Stimulated activated naive CD8-positive, alpha-beta T cell treated with anti-CD3 and anti-CD28 coated beads, Interleukin-15, Interleukin-2, amounts not matched to agents 100 ng/mL and 50 ng/mL, for 24 hours (primary cell): ENCODE results near the gene RPS10.

Experiments
- H3K27ac Mint-ChIP-seq: one replicate; pipeline ENCODE4 v1.8.0; 2021; ENCODE audit warnings: mild to moderate bottlenecking, mixed read lengths
- H3K27me3 Mint-ChIP-seq: one replicate; pipeline ENCODE4 v1.8.0; 2021; ENCODE audit warnings: mixed read lengths
- H3K36me3 Mint-ChIP-seq: one replicate; pipeline ENCODE4 v1.8.0; 2021; ENCODE audit warnings: low read depth, mixed read lengths
- H3K4me1 Mint-ChIP-seq: one replicate; pipeline ENCODE4 v1.8.0; 2021; ENCODE audit warnings: low read depth, mixed read lengths
- H3K4me3 Mint-ChIP-seq: one replicate; pipeline ENCODE4 v1.8.0; 2021; ENCODE audit warnings: mild to moderate bottlenecking, mixed read lengths
- H3K9me3 Mint-ChIP-seq: one replicate; pipeline ENCODE4 v1.8.0; 2021; ENCODE audit warnings: mixed read lengths

RPS10 gene

DNA sequence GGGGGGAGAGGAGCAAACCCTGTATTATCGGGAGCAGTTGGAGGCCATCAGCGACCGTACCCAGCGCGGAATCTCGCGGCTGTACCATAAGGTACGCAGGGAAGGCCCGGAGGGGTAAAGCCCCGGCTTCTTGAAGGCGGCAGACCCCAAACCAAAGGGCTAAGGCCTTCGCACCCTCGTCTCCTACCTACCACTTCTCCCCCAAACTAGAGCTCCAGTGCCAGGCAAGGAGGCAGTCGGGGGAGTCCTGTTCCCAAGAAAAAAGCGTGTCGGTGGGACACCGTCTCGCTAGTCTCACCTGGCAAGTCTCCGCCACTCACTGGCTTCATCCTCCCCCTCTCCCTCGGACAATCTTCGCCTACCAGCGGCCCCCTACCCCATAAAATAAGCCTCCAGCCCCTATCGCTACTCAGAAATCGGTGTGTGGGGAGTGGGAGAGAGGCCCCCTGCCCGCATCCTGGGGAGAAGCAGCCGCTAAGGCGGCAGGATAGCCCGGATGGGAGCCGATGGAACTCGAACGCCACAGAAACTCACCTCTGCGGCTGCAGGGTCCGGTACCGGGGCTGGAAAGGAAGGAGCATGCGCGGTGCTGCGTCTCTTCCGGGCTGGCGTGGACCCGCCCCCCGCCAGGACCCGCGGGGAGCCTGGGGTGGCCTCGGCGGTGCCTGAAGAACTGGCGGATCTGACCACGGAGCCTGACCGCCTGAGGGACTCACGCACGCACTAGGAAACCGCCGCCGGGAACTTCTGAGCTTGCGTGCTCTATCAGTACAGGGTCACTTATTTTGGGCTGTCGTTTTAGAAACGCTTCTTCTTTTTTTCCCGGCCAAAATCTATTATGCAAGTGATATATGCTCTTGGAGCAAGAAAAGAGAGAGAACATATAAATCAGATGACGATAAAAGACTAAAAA lies at the start of gene RPS10:
TSS of gene RPS10 (minus strand) at position 572 of the 913 bp plus-strand sequence. CDS start 848 bp downstream, outside the sequence.
- Mint-ChIP-seq H3K36me3 (peaks cover 50% of the 10 kb centered on the region), H3K27ac (peak within 1 kb of the TSS; percentile 100), H3K4me3 (peak within 1 kb of the TSS; percentile 98), H3K4me1 (peaks cover 44% of the 10 kb centered on the region), H3K27me3 (no peaks in the 10 kb centered on the region), H3K9me3 (no peaks in the 10 kb centered on the region)

GRCh38 chr6:34475238-34475682 lies 49.4 kb upstream of the RPS10 start:
- H3K27ac Mint-ChIP-seq: no peak overlapping the region
- no peaks in the 10 kb centered on the region for H3K9me3 Mint-ChIP-seq
- no peaks in the 10 kb centered on the region for H3K4me1 Mint-ChIP-seq
- no peaks in the 10 kb centered on the region for H3K36me3 Mint-ChIP-seq
- H3K4me3 Mint-ChIP-seq: no peak overlapping the region
- no peaks in the 10 kb centered on the region for H3K27me3 Mint-ChIP-seq

GRCh38 chr6:34474754-34475153 lies 48.9 kb upstream of the RPS10 start:
- Mint-ChIP-seq H3K4me1 (no peaks in the 10 kb centered on the region), H3K27me3 (no peaks in the 10 kb centered on the region), H3K4me3 (no peak overlapping the region), H3K9me3 (no peaks in the 10 kb centered on the region), H3K27ac (no peak overlapping the region), H3K36me3 (no peaks in the 10 kb centered on the region)

DNA sequence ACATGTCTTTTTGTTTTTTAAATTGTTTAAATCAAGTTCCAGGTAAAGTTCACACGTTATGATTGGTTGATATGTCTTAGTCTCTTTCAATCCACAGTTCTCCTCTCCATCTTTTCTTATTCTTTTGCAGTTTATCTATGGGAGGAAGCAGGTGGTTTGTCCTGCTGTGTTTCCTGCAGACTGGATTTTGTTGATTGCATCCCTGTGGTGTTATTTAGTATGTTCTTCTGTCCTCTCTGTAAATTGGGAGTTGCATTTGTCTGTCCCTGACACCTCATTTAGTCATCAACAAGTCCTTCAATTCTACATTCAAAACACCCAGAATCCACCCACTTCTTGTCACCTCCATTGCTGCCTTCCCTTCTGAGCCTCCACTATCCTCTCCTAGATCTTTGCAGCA lies 48.1 kb upstream of the RPS10 start:
- H3K27me3 Mint-ChIP-seq: no peaks in the 10 kb centered on the region
- no peak overlapping the region for H3K4me3 Mint-ChIP-seq
- H3K4me1 Mint-ChIP-seq: no peaks in the 10 kb centered on the region
- no peaks in the 10 kb centered on the region for H3K36me3 Mint-ChIP-seq
- no peak overlapping the region for H3K27ac Mint-ChIP-seq
- no peaks in the 10 kb centered on the region for H3K9me3 Mint-ChIP-seq

GRCh38 chr6:34472425-34472824 lies 46.6 kb upstream of the RPS10 start:
- no peaks in the 10 kb centered on the region for H3K27me3 Mint-ChIP-seq
- no peak overlapping the region for H3K4me3 Mint-ChIP-seq
- H3K4me1 Mint-ChIP-seq: no peaks in the 10 kb centered on the region
- no peaks in the 10 kb centered on the region for H3K9me3 Mint-ChIP-seq
- no peak overlapping the region for H3K27ac Mint-ChIP-seq
- no peaks in the 10 kb centered on the region for H3K36me3 Mint-ChIP-seq

GRCh38 chr6:34469499-34469898 lies 43.6 kb upstream of the RPS10 start:
- Mint-ChIP-seq H3K27me3 (peaks cover 9% of the 10 kb centered on the region), H3K9me3 (no peaks in the 10 kb centered on the region), H3K36me3 (no peaks in the 10 kb centered on the region)

DNA sequence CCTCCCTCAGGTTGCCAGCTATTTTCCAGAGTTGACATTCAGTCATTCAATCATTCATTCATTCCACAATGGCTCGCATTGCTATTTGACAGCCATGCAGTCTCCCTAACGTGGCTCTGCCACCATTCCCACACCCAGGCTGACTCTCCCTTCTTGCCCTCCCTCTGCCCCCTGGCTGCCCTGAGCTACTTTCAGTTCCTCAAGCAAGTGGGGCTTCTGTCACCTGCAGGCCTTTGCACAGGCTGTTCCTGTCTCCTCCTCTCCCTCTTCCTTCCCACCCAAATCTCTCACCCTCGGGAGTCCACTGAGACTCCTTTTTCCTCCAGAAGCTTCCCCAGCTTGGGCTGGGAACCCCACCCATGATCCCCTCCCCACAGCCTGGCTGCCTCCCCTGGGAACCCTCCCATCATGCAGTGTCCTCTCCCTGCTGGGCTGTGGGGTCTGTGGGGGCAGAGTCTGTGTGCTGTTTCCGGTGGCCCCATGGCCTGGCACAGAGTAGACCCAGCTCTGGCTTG lies 42.6 kb upstream of the RPS10 start:
- Mint-ChIP-seq H3K36me3 (no peaks in the 10 kb centered on the region), H3K27ac (no peak overlapping the region), H3K4me1 (peaks cover 7% of the 10 kb centered on the region), H3K9me3 (no peaks in the 10 kb centered on the region), H3K4me3 (no peak overlapping the region), H3K27me3 (peaks cover 15% of the 10 kb centered on the region)

More at GRCh38 chr6:34469499-34469898, 43.6 kb upstream of the RPS10 start:
- Mint-ChIP-seq H3K4me3 (no peak overlapping the region), H3K27ac (no peak overlapping the region), H3K4me1 (peaks cover 7% of the 10 kb centered on the region)

- Mint-ChIP-seq H3K4me3 (no peak overlapping the region), H3K36me3 (no peaks in the 10 kb centered on the region), H3K9me3 (no peaks in the 10 kb centered on the region), H3K27me3 (peaks cover 19% of the 10 kb centered on the region), H3K4me1 (peaks cover 7% of the 10 kb centered on the region), H3K27ac (no peak overlapping the region)
Measured at GRCh38 chr6:34466242-34467185, 40.6 kb upstream of the RPS10 start.

DNA sequence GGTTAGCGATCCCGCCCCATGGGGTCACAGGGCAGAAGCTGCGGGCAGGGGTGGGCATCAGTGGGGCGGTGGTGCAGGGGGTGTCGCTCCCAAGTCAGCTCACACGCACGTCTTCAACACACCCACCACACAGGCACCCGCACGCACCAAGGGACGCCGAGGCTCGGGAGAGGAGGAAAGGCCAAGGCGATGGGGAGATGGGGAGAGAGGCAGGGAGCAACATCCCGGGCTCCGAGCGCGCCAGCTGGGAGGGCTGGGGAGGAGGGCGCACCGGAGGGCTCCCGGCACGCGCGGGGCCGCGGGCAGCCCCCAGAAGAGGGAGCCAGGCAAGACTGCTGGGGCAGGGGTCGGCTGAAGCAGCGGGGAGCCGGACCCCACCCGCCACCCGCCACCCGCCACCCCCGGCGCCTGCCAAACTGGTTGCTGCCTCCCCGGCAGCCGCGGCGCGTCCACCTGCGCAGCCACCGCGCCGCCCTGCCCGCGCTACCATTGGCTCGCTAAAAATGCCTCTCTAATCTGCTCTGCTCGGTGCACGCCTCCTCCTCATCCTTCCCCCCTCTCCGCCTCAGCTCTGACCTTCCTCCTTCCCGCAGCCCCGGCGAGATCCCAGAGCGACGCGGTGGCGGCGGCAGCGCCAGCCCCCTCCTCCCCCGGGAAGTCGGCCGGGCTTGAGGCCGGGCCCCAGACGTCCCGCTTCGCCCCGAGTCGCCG lies 39.8 kb upstream of the RPS10 start, which contains the start of gene PACSIN1:
TSS of gene PACSIN1 (plus strand) at position 546 of the 711 bp plus-strand sequence. CDS start 60,230 bp downstream, outside the sequence.
- no peak within 1 kb of the TSS for H3K27ac Mint-ChIP-seq
- no peaks in the 10 kb centered on the region for H3K9me3 Mint-ChIP-seq
- no peaks in the 10 kb centered on the region for H3K36me3 Mint-ChIP-seq

GRCh38 chr6:34463849-34464248 lies 38.0 kb upstream of the RPS10 start:
- Mint-ChIP-seq H3K4me1 (peaks cover 7% of the 10 kb centered on the region), H3K36me3 (no peaks in the 10 kb centered on the region), H3K4me3 (no peak overlapping the region), H3K9me3 (no peaks in the 10 kb centered on the region), H3K27ac (no peak overlapping the region), H3K27me3 (peaks cover 19% of the 10 kb centered on the region)

More for the DNA sequence above, 39.8 kb upstream of the RPS10 start, which contains the start of gene PACSIN1:
- Mint-ChIP-seq H3K27me3 (peaks cover 19% of the 10 kb centered on the region), H3K4me1 (peaks cover 7% of the 10 kb centered on the region), H3K4me3 (peak within 1 kb of the TSS; percentile 59)

DNA sequence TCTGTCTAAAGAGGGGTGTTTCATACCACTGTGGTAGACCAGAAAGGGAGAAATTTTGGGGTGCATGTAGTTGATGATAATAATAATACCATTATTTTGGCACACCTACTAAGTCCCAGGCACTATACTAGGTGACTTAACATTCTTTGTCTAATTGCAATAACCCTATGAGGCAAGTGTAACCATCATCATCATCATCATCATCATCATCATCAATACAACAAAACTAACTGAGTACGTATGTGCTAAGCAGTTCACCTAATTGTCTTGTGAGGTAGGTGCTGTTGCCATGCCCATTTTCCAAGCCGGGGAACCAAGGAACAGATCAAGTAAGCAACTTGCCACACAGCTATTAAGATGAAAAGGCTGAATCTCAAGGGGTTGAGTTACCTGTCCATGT lies 37.4 kb upstream of the RPS10 start:
- no peak overlapping the region for H3K27ac Mint-ChIP-seq
- no peak overlapping the region for H3K4me3 Mint-ChIP-seq
- peaks cover 19% of the 10 kb centered on the region for H3K27me3 Mint-ChIP-seq
- H3K9me3 Mint-ChIP-seq: no peaks in the 10 kb centered on the region
- peaks cover 7% of the 10 kb centered on the region for H3K4me1 Mint-ChIP-seq
- no peaks in the 10 kb centered on the region for H3K36me3 Mint-ChIP-seq

- Mint-ChIP-seq H3K36me3 (no peaks in the 10 kb centered on the region), H3K27me3 (peaks cover 19% of the 10 kb centered on the region), H3K27ac (no peak overlapping the region), H3K9me3 (no peaks in the 10 kb centered on the region), H3K4me3 (no peak overlapping the region), H3K4me1 (peaks cover 7% of the 10 kb centered on the region)
Measured at GRCh38 chr6:34462551-34462971, 36.7 kb upstream of the RPS10 start.

DNA sequence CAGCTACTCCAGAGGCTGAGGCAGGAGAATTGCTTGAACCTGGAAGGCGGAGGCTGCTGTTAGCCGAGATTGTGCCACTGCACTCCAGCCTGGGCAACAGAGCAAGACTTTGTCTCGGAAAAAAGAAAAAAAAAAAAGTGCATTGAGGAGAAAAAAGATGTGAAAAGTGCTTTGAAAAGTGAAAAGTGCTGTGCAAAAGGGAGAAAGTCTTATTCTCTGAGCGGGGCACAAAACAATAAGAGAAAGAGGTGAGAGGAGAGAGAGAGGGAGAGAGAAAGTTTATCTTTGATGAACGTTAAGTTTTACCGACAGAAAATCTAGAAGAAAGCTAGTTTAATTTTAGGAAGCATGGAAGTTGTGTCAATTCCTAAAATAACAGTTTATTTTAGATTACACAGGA lies 36.1 kb upstream of the RPS10 start:
- Mint-ChIP-seq H3K36me3 (no peaks in the 10 kb centered on the region), H3K4me3 (no peak overlapping the region), H3K27ac (no peak overlapping the region), H3K4me1 (peaks cover 7% of the 10 kb centered on the region), H3K27me3 (peaks cover 19% of the 10 kb centered on the region), H3K9me3 (no peaks in the 10 kb centered on the region)
